ENCODE data around the gene SSR4. TPM values are rescaled to one million over a fixed set of nuclear protein-coding genes. Genes with fewer than 3 reads are reported as not detected.

The SSR4 gene
- total and polyA plus RNA-seq, 2 of the 13 experiments (the other 11 are each of a cell fraction or from before 2014, with no cell fraction given): 214 to 288 TPM

GRCh38 chrX:153803211-153804099, 9.0 kb downstream of the SSR4 start:
- no peak overlapping the region for H3K9ac ChIP-seq (ENCODE audit: insufficient read depth, low read depth, low read length)
- H3K79me2 ChIP-seq (ENCODE audit: insufficient read depth, low read length): no peaks in the 10 kb centered on the region
- H3K4me3 ChIP-seq (replicated peaks in 1 of 3; ENCODE audit: insufficient read depth in 1 of 3, low read depth in 2 of 3, low read length in 3 of 3): no peak overlapping the region
- ATAC-seq (no peak), FAIRE-seq (no peak), DNase-seq (ENCODE audit: low spot score) (no peak)
- TF ChIP-seq CREB3 (CRISPR knock-in tag; IDR thresholded peaks at IDR 0.05) (no peak), ZNF792 (CRISPR knock-in tag; IDR thresholded peaks at IDR 0.05) (no peak), ZNF333 (CRISPR knock-in tag; IDR thresholded peaks at IDR 0.05; ENCODE audit: borderline replicate concordance) (no peak), NFYB (CRISPR knock-in tag; IDR thresholded peaks at IDR 0.05) (no peak), SOX5 (CRISPR knock-in tag; IDR thresholded peaks at IDR 0.05; ENCODE audit: borderline replicate concordance) (no peak), SRF (IDR thresholded peaks at IDR 0.05; ENCODE audit: low read depth, low read length) (no peak), ZFY (CRISPR knock-in tag; IDR thresholded peaks at IDR 0.05) (no peak), ZNF709 (CRISPR knock-in tag; IDR thresholded peaks at IDR 0.05) (no peak), ZNF331 (CRISPR knock-in tag; IDR thresholded peaks at IDR 0.05) (no peak), ZNF775 (CRISPR knock-in tag; IDR thresholded peaks at IDR 0.05; ENCODE audit: borderline replicate concordance) (no peak), SP140L (CRISPR knock-in tag; IDR thresholded peaks at IDR 0.05; ENCODE audit: borderline replicate concordance) (no peak), ZUFSP (CRISPR knock-in tag; IDR thresholded peaks at IDR 0.05; ENCODE audit: borderline replicate concordance) (no peak), DZIP1 (CRISPR knock-in tag; IDR thresholded peaks at IDR 0.05) (no peak), RARG (CRISPR knock-in tag; IDR thresholded peaks at IDR 0.05; ENCODE audit: low read depth) (no peak)
- peaks cover 0 to 1% of the 10 kb centered on the region in 2 experiments; a peak in 1 of 5 replicates for H3K36me3 ChIP-seq (replicated peaks in 1 of 2; ENCODE audit: control insufficient read depth in 1 of 2, insufficient read depth in 2 of 2, low read length in 2 of 2)
- ChIA-PET CTCF (ENCODE audit: low intra/inter-chr PET ratio, low total read pairs) (no interaction called here), POLR2A (interaction anchor here (0.8 kb wide), 1 partner anchor 13 kb away, joined by 3 read pairs; no protein-coding TSS in a partner anchor)
- no peak overlapping the region for H2AFZ ChIP-seq (ENCODE audit: low read length)
- no peak overlapping the region for H3K4me2 ChIP-seq (ENCODE audit: low read depth, low read length)
- BruUV-seq (replicated peaks): no TSS peak
- no peaks in the 10 kb centered on the region for H3K9me3 ChIP-seq (ENCODE audit: low read length)
- H3K27ac ChIP-seq (ENCODE audit: extremely low read length, insufficient read depth, low read length): no peak overlapping the region
- 80% methylated on average over 42 of the region's 87 CpGs for WGBS (ENCODE audit: low lambda C conversion rate)
- no peaks in the 10 kb centered on the region for H3K4me1 ChIP-seq (ENCODE audit: insufficient read depth, low read length)
- in situ Hi-C loops (cut with HindIII; ENCODE audit: extremely low pct_ligation_motif_present, low pct_unique_long_range_greater_than_20kb) (no loop called here), intact Hi-C loops (cut with micrococcal nuclease; ENCODE audit: unreplicated experiment) (no loop called here)
- H4K20me1 ChIP-seq (ENCODE audit: insufficient read depth, low read length): no peaks in the 10 kb centered on the region
- peaks cover 2 to 27% of the 10 kb centered on the region in 2 experiments; a peak in 3 of 5 replicates for H3K27me3 ChIP-seq (ENCODE audit: control insufficient read depth in 1 of 2, insufficient read depth in 2 of 2, low read length in 2 of 2)
